Heart left ventricle (tissue), 13 donors: ENCODE measurements around the gene GLYATL2.

Source experiments
- CTCF ChIP-seq, 12 donors: fragments of 200-600 bp; sonication (generic) in 4 of 12; IDR thresholded peaks; one replicate each; pipeline versions ENCODE4 v1.5.0 to v1.8.0; 2018 to 2022; ENCODE audit warnings: antibody characterized with exemption in 12 of 12, mild to moderate bottlenecking in 5 of 12
- POLR2A ChIP-seq, 2 donors: fragments of 450-650 bp; IDR thresholded peaks; one replicate each; pipeline ENCODE4 v1.6.1; 2017; ENCODE audit warnings: antibody characterized with exemption in 2 of 2, mild to moderate bottlenecking in 2 of 2, moderate library complexity in 2 of 2
- donor health status: ischemic (EF 13 %, LVEDD 7.1; RV severe dilation, severe dysfunction).
- donor health status: DM: no; HTN: yes; CAD: no.
- donor health status: DM: no; HTN: no; CAD: no.
- donor health status: ischemic (EF 25% LVEDD 6.9; RV normal size, moderate dysfunction).
- donor health status: ischemic (EF 25% LVEDD 5.7; RV mildly dilated, moderate dysfunction).
- donor health status: ischemic (EF 35%, LVEDD 5.7; RV mildly dilated, moderate dysfunction).
- donor health status: nonischemic (EF 11% LVEDD 7.7; RV severe dilation, severe dysfunction).
- donor health status: DM: yes; HTN: yes; CAD: no.
- donor health status: PGD.
- donor health status: ischemic (EF 29% LVEDD 5.4; RV normal size, mild dysfunction).
- donor health status: nonischemic (EF 23%, LVEDD 6.1; RV moderate dilation, normal function).

- TF ChIP-seq CTCF (IDR thresholded peaks at IDR 0.05) = no peak
- no peak for TF ChIP-seq POLR2A (IDR thresholded peaks at IDR 0.05)
Observed at GRCh38 chr11:58856806-58857205, 12.3 kb upstream of the GLYATL2 start.
